ENCODE results near the gene ATP11B. TPM values are rescaled to one million over a fixed set of nuclear protein-coding genes. Genes with fewer than 3 reads are reported as not detected.

ATP11B gene
- 26.5 and 35.3 TPM in 2 replicates for total RNA-seq

DNA sequence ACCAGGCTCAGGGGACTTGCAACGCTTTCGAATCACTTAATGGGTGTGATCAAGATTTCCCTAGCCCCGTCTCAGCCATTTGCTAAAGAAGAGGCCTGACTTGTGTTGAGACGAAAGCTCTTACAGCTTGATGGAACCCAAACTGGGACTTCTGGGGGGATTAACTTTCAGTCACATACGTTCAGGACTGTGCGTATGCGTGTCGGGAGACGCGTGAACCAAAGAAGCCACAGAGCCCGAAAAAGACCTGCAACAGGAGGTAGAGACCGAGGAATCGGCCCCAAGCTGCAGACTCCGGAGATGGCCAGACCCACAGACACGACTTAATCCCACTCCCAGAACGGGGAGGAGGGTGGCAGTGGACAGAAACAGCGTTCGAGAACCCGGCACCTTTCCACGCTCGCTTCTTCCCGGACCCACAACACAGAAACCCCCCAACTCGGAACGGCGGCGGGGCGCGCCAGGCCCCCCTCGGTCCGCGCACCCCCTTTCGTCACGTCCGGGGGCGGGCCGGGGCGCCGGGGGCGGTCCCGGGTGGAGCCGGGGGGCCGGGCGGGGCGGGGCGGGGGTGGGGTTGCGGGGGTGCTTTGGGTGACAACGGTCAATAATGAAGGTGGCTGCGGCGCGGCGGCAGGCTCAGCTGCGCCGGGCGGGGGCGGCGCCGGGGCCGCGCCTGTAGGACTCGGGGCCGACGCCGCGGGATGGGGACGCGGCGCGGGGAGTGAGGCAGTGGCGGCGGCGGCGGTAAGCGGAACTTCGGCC lies at the start of gene ATP11B:
Gene ATP11B (plus strand): TSS at position 604 of the 762 bp plus-strand sequence. CDS start 256 bp downstream, outside the sequence.

Other genes with a start within 250 kb of the ATP11B start
- gene DCUN1D1, start 187.0 kb downstream of the ATP11B start, total RNA-seq: 20.4 and 25.5 TPM in 2 replicates

All from cardiac atrium fibroblast (primary cell).